K562 (cell line): ENCODE measurements around the gene GOLGA5. TPM values are rescaled to one million over a fixed set of nuclear protein-coding genes. Genes with fewer than 3 reads are reported as not detected.

Experiments used
- ATAC-seq: fragments of 200-7000 bp; cut with Tn5 transposase; 3 replicates; pipeline ENCODE4 v1.9.1; 2020; ENCODE audit warnings: moderate library complexity
- BruUV-seq: library from RNA; stranded (reverse); fragments of 400-500 nt; replicated peaks from 2 replicates; lab custom pipeline; 2021; lab: Mats Ljungman, UMichigan
- CTCF ChIA-PET: fragments of 300-600 bp; formaldehyde crosslinking; extraction: SDS; loops from one replicate; lab custom pipeline; 2021; ENCODE audit warnings: low intra/inter-chr PET ratio; lab: Yijun Ruan, JAX
- POLR2A ChIA-PET: fragments of 300-600, 350-650 bp; sonication (Branson Sonifier 250); formaldehyde crosslinking; extraction: SDS; loops from one replicate; lab custom pipeline; 2021; ENCODE audit warnings: antibody characterized with exemption, inconsistent platforms; lab: Yijun Ruan, JAX
- DNase-seq, 4 experiments: peaks; one replicate each; pipeline versions ENCODE4 v3.0.0 to v3.0.0-alpha.2; 2011 to 2018; ENCODE audit warnings: low spot score in 3 of 4, mixed read lengths in 3 of 4; ENCODE audit errors: extremely low read depth in 1 of 4
- FAIRE-seq: peaks from 2 replicates; lab custom pipeline; 2011; peaks lifted over from hg19 to GRCh38; lab: Jason Lieb, UNC
- H2AFZ ChIP-seq: 2 replicates; pipeline ENCODE4 v1.6.0; 2011; ENCODE audit warnings: low read depth, low read length, control low read depth, inconsistent platforms
- H3K27ac ChIP-seq: fragments of 200-600 bp; 3 replicates; pipeline ENCODE4 v1.8.0; 2011; ENCODE audit warnings: low read depth, mild to moderate bottlenecking, control low read depth, inconsistent platforms, low read length, moderate library complexity, mixed read lengths; ENCODE audit errors: extremely low read depth
- H3K27me3 ChIP-seq, 2 experiments: fragments of 300-600 bp in 1 of 2; 2 replicates in 1 of 2; 3 replicates in 1 of 2; pipeline versions ENCODE4 v1.6.0 to v1.8.0; 2011; ENCODE audit warnings: inconsistent platforms in 2 of 2, low read length in 2 of 2, mild to moderate bottlenecking in 1 of 2, mixed read lengths in 1 of 2, moderate library complexity in 1 of 2; ENCODE audit not compliant: control insufficient read depth in 2 of 2, insufficient read depth in 2 of 2
- H3K36me3 ChIP-seq: fragments of 300-600 bp; 3 replicates; pipeline ENCODE4 v1.8.0; 2011; ENCODE audit warnings: mild to moderate bottlenecking, low read length, inconsistent platforms; ENCODE audit not compliant: control insufficient read depth, insufficient read depth
- H3K4me1 ChIP-seq, 2 experiments: fragments of 200-600 bp in 1 of 2; replicated peaks in 1 of 2; 2 replicates in 1 of 2; 3 replicates in 1 of 2; pipeline versions ENCODE4 v1.5.1 to v1.8.0; 2011; ENCODE audit warnings: inconsistent platforms in 2 of 2, low read length in 2 of 2, mild to moderate bottlenecking in 1 of 2, mixed read lengths in 1 of 2, moderate library complexity in 1 of 2; ENCODE audit not compliant: control insufficient read depth in 2 of 2, insufficient read depth in 2 of 2
- H3K4me2 ChIP-seq: 2 replicates; pipeline ENCODE4 v1.6.1; 2011; ENCODE audit warnings: low read length, control low read depth, inconsistent platforms, mixed read lengths; ENCODE audit not compliant: insufficient read depth
- H3K4me3 ChIP-seq: fragments of 200-600 bp; sonication (generic), shearing (Covaris generic); 2 replicates; pipeline ENCODE4 v1.5.1; 2016; ENCODE audit warnings: control low read depth, inconsistent platforms
- H3K79me2 ChIP-seq: fragments of 200-600 bp; 3 replicates; pipeline ENCODE4 v1.8.0; 2011; ENCODE audit warnings: low read length, inconsistent platforms; ENCODE audit not compliant: control insufficient read depth, insufficient read depth
- H3K9ac ChIP-seq, 2 experiments: 2 replicates each; pipeline versions ENCODE4 v1.6.0 to v1.6.1; 2011; ENCODE audit warnings: low read depth in 2 of 2, low read length in 2 of 2, control low read depth in 1 of 2, inconsistent platforms in 1 of 2, mild to moderate bottlenecking in 1 of 2, mixed read lengths in 1 of 2; ENCODE audit not compliant: insufficient read depth in 1 of 2
- H3K9me1 ChIP-seq: one replicate; pipeline ENCODE4 v1.6.0; 2011; ENCODE audit warnings: inconsistent platforms, mild to moderate bottlenecking, low read length, moderate library complexity; ENCODE audit not compliant: control insufficient read depth, insufficient read depth
- H3K9me3 ChIP-seq: replicated peaks from 2 replicates; pipeline ENCODE4 v1.5.1; 2011; ENCODE audit warnings: low read depth, low read length, inconsistent platforms; ENCODE audit not compliant: control insufficient read depth, insufficient read depth
- H4K20me1 ChIP-seq: replicated peaks from 2 replicates; pipeline ENCODE4 v1.6.1; 2011; ENCODE audit warnings: low read length, inconsistent platforms, mixed read lengths; ENCODE audit not compliant: control insufficient read depth, insufficient read depth
- BRCA1 ChIP-seq, 2 experiments: fragments of 450-650 bp in 1 of 2; sonication (generic) in 1 of 2; formaldehyde crosslinking in 1 of 2; IDR thresholded peaks; 2 replicates each; pipeline versions ENCODE4 v1.5.0 to v1.6.1; 2017 to 2020; ENCODE audit warnings: mild to moderate bottlenecking in 1 of 2, missing genetic modification reagents in 1 of 2
- ETS1 ChIP-seq: conservative IDR thresholded peaks from 2 replicates; pipeline ENCODE4 v1.6.1; 2011; ENCODE audit warnings: low read depth, mild to moderate bottlenecking, low read length; ENCODE audit not compliant: control insufficient read depth
- NR3C1 ChIP-seq: sonication (generic); formaldehyde crosslinking; IDR thresholded peaks from 2 replicates; pipeline ENCODE4 v1.8.1; 2022; ENCODE audit warnings: missing genetic modification reagents
- PRMT5 ChIP-seq: sonication (generic); formaldehyde crosslinking; IDR thresholded peaks from 2 replicates; pipeline ENCODE4 v1.5.0; 2020; ENCODE audit warnings: missing genetic modification reagents
- RBBP5 ChIP-seq: fragments of 200-600 bp; sonication (generic); IDR thresholded peaks from 2 replicates; pipeline ENCODE4 v1.6.1; 2012; ENCODE audit warnings: borderline replicate concordance, mild to moderate bottlenecking, low read length, control low read depth, inconsistent platforms; ENCODE audit not compliant: insufficient read depth, poor library complexity, severe bottlenecking
- TRIM28 ChIP-seq: fragments of 450-650 bp; IDR thresholded peaks from 2 replicates; pipeline ENCODE4 v1.6.1; 2017
- ZBTB7A ChIP-seq: IDR thresholded peaks from 2 replicates; pipeline ENCODE4 v1.6.1; 2011; ENCODE audit warnings: low read depth, mild to moderate bottlenecking, low read length, moderate library complexity, borderline replicate concordance; ENCODE audit not compliant: control insufficient read depth
- ZNF121 ChIP-seq: sonication (generic); formaldehyde crosslinking; conservative IDR thresholded peaks from 2 replicates; pipeline ENCODE4 v1.8.0; 2022; ENCODE audit warnings: missing genetic modification reagents
- ZNF408 ChIP-seq: fragments of 250-450 bp; sonication (Bioruptor Pico); IDR thresholded peaks from 2 replicates; pipeline ENCODE4 v1.4.0; 2020; ENCODE audit warnings: low read depth, mild to moderate bottlenecking, moderate library complexity
- ZNF655 ChIP-seq: fragments of 250-450 bp; sonication (Bioruptor Pico); IDR thresholded peaks from 2 replicates; pipeline ENCODE4 v1.5.0; 2021
- WGBS: fragments of 100-300 bp; shearing (Covaris generic); methylation state at CpG from one replicate; pipeline ENCODE4 v1.1.6; 2016; ENCODE audit warnings: low coverage, mixed read lengths; ENCODE audit not compliant: insufficient coverage; ENCODE audit errors: missing lambda C conversion rate; 5-methylcytosine and 5-hydroxymethylcytosine counted together
- in situ Hi-C: fragments of 300-500 bp; cut with MboI; formaldehyde crosslinking; loops from 4 replicates; pipeline ENCODE4 v1.15.0; 2018; ENCODE audit warnings: inconsistent platforms, mixed read lengths
- intact Hi-C: fragments of 100-400 bp; cut with micrococcal nuclease; formaldehyde crosslinking; loops from 2 replicates; pipeline ENCODE4 v1.14.2; 2022
- polyA plus RNA-seq, 8 experiments: library from polyadenylated mRNA; depleted of rRNA in 4 of 8; stranded (reverse) in 5 of 8; unstranded in 3 of 8; fragments of >200 nt; fragmentation: Nextera tagmentation in 2 of 8; fragmentation: Illumina TruSeq in 1 of 8; extraction: Ambion mirVana in 2 of 8; extraction: Trizol in 1 of 8; gene quantifications; 2 replicates each; pipeline versions ENCODE4 v1.2.1 to v1.2.3, GENCODE V29; 2011 to 2014; ENCODE audit warnings: inconsistent platforms in 1 of 8, missing spikeins in 1 of 8
- total RNA-seq, 7 experiments: library from RNA; depleted of rRNA in 6 of 7; stranded (reverse); fragments of >200 nt in 6 of 7; fragmentation: Illumina TruSeq in 2 of 7; extraction: Trizol in 2 of 7; gene quantifications; 2 replicates each; pipeline versions ENCODE4 v1.2.1 to v1.2.3, GENCODE V29; 2011 to 2021; ENCODE audit warnings: low replicate concordance in 1 of 7

GOLGA5 gene
- total and polyA plus RNA-seq, 9 of the 15 experiments (the other 6 are each of a cell fraction or from before 2014, with no cell fraction given) = 5.7 to 19.6 (median 12.7) TPM

DNA sequence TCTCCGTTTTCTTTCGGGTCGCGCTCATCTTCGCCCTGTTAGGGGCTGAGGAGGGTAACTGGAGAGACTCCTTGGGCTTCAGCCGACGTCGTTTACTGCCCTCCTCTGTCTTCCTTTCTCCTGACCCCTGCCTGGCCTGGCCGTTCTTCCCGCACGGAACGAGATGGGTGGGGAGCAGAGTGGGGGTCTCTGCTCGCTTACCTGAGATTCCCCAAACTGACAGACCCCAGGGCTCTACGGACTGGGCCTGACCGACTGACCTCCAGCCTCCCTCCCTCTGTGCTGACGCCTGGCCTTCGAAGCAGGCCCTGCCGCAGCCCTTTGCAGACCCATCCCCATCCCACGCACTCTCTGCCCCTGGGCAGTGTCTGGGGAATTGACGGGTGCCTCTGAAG, 439 bp downstream of the GOLGA5 start (continued):
- TF ChIP-seq NR3C1 (CRISPR knock-in tag) (no peak), ETS1 (no peak), RBBP5 (peak; percentile 37), BRCA1 (IDR thresholded peaks at IDR 0.05) (no peak), BRCA1 (CRISPR knock-in tag; IDR thresholded peaks at IDR 0.05) (no peak), ZNF408 (CRISPR knock-in tag) (no peak), ZBTB7A (0 out of 2 replicates have a peak, but pooled peaks have one; percentile 8)

GRCh38 chr14:92794961-92795360, 856 bp downstream of the GOLGA5 start:
- DNase-seq = no peak
- peaks cover 31% of the 10 kb centered on the region for H3K79me2 ChIP-seq
- peak overlapping the region; percentile 97 for H3K27ac ChIP-seq
- H3K4me1 ChIP-seq = peaks cover 7 to 8% of the 10 kb centered on the region in 2 experiments; a peak in 4 of 5 replicates
- no TSS peak for BruUV-seq
- peak; percentile 40 for FAIRE-seq
- H3K9me1 ChIP-seq = no peaks in the 10 kb centered on the region
- H3K9me3 ChIP-seq = peaks cover 8% of the 10 kb centered on the region
- ChIA-PET POLR2A (no interaction called here), CTCF (no interaction called here)
- H3K9ac ChIP-seq = peak overlapping the region; percentile 98 to 99
- H3K36me3 ChIP-seq = peaks cover 17% of the 10 kb centered on the region; the same call in 2 of the 3 replicates
- no peak for ATAC-seq
- no peaks in the 10 kb centered on the region for H4K20me1 ChIP-seq
- H3K27me3 ChIP-seq = no peaks in the 10 kb centered on the region
- H2AFZ ChIP-seq = peak overlapping the region; percentile 68; the same call in 1 of the 2 replicates
- H3K4me3 ChIP-seq = peak overlapping the region; percentile 74
- H3K4me2 ChIP-seq = peak overlapping the region; percentile 95
- in situ Hi-C loops = no loop called here
- intact Hi-C loops = no loop called here
- WGBS = 5% methylated on average over 6 of the region's 6 CpGs
- TF ChIP-seq PRMT5 (CRISPR knock-in tag) = no peak
- peak; percentile 57 for TF ChIP-seq ZNF121 (CRISPR knock-in tag)
- no peak for TF ChIP-seq ZNF655 (CRISPR knock-in tag)
- no peak for TF ChIP-seq TRIM28
